ENCODE data around the gene KLHL40.
A peak's percentile ranks its signal among the peaks of the same experiment; 100 is the strongest.

Gene KLHL40

GRCh38 chr3:42672515-42672914 lies 12.8 kb upstream of the KLHL40 start:
- no peak for DNase-seq

GRCh38 chr3:42673082-42673481 lies 12.3 kb upstream of the KLHL40 start:
- DNase-seq, result no peak

- no peak for DNase-seq
Observed at GRCh38 chr3:42674146-42674545, 11.2 kb upstream of the KLHL40 start.

- no peak for DNase-seq
Observed at GRCh38 chr3:42675909-42676308, 9.4 kb upstream of the KLHL40 start.

GRCh38 chr3:42678447-42678846 lies 6.9 kb upstream of the KLHL40 start:
- no peak for DNase-seq

GRCh38 chr3:42680271-42680670 lies 5.1 kb upstream of the KLHL40 start:
- DNase-seq, result no peak

GRCh38 chr3:42680806-42681205 lies 4.5 kb upstream of the KLHL40 start:
- DNase-seq, result no peak

- no peak for DNase-seq
Observed at GRCh38 chr3:42681361-42682038, 3.8 kb upstream of the KLHL40 start.

- no peak for DNase-seq
Observed at GRCh38 chr3:42682301-42683070, 2.9 kb upstream of the KLHL40 start.

GRCh38 chr3:42683875-42684598 lies 1.3 kb upstream of the KLHL40 start:
- DNase-seq, result peak; percentile 44

GRCh38 chr3:42684632-42685362 lies 540 bp upstream of the KLHL40 start:
- DNase-seq, result no peak

GRCh38 chr3:42685891-42686820 lies 819 bp downstream of the KLHL40 start:
- no peak for DNase-seq

GRCh38 chr3:42686832-42687650 lies 1.7 kb downstream of the KLHL40 start:
- DNase-seq, result no peak

GRCh38 chr3:42688016-42688415 lies 2.7 kb downstream of the KLHL40 start:
- no peak for DNase-seq

GRCh38 chr3:42688487-42689420 lies 3.4 kb downstream of the KLHL40 start:
- peak; percentile 38 for DNase-seq

- DNase-seq, result no peak
Observed at GRCh38 chr3:42689421-42690014, 4.2 kb downstream of the KLHL40 start.

- DNase-seq, result no peak
Observed at GRCh38 chr3:42690191-42690590, 4.9 kb downstream of the KLHL40 start.

GRCh38 chr3:42690766-42691680 lies 5.7 kb downstream of the KLHL40 start:
- no peak for DNase-seq
